Karpas-422 (cell line): Measurements from ENCODE around the gene ATP13A4. TPM values are rescaled to one million over a fixed set of nuclear protein-coding genes. Genes with fewer than 3 reads are reported as not detected.

Experiments
- DNase-seq: peaks from one replicate; pipeline ENCODE4 v3.0.0-alpha.2; 2015
- H2AFZ ChIP-seq: fragments of 200-600 bp; sonication (generic); 2 replicates; pipeline ENCODE4 v1.6.1; 2014; ENCODE audit warnings: antibody characterized with exemption, low read length, mixed read lengths
- H3K27ac ChIP-seq: fragments of 200-600 bp; sonication (generic); 2 replicates; pipeline ENCODE4 v1.5.1; 2014; ENCODE audit warnings: mild to moderate bottlenecking, low read length, moderate library complexity
- H3K27me3 ChIP-seq: fragments of 200-600 bp; sonication (generic); 2 replicates; pipeline ENCODE4 v1.6.1; 2014; ENCODE audit warnings: low read length, mixed read lengths
- H3K36me3 ChIP-seq: fragments of 200-600 bp; sonication (generic); 2 replicates; pipeline ENCODE4 v1.6.1; 2014; ENCODE audit warnings: low read length, mixed read lengths; ENCODE audit not compliant: insufficient read depth
- H3K4me1 ChIP-seq: fragments of 200-600 bp; sonication (generic); 2 replicates; pipeline ENCODE4 v1.6.1; 2014; ENCODE audit warnings: mild to moderate bottlenecking, low read length, mixed read lengths
- H3K4me2 ChIP-seq: fragments of 200-600 bp; sonication (generic); 2 replicates; pipeline ENCODE4 v1.6.1; 2014; ENCODE audit warnings: low read length, low read depth, mild to moderate bottlenecking; ENCODE audit not compliant: poor library complexity, severe bottlenecking
- H3K4me3 ChIP-seq: fragments of 200-600 bp; sonication (generic); 2 replicates; pipeline ENCODE4 v1.5.1; 2014; ENCODE audit warnings: mild to moderate bottlenecking, antibody characterized with exemption, low read length, mixed read lengths
- H3K79me2 ChIP-seq: fragments of 200-600 bp; sonication (generic); 2 replicates; pipeline ENCODE4 v1.6.1; 2014; ENCODE audit warnings: mild to moderate bottlenecking, low read length, mixed read lengths
- H3K9ac ChIP-seq: fragments of 200-600 bp; sonication (generic); 2 replicates; pipeline ENCODE4 v1.6.0; 2014; ENCODE audit warnings: low read length
- H3K9me2 ChIP-seq: fragments of 200-600 bp; sonication (generic), shearing (Covaris generic); replicated peaks from 2 replicates; pipeline ENCODE4 v1.6.0; 2014; ENCODE audit warnings: mild to moderate bottlenecking, low read length, moderate library complexity; ENCODE audit not compliant: insufficient read depth
- H3K9me3 ChIP-seq: fragments of 300-700, 200-600 bp; sonication (generic); 2 replicates; pipeline ENCODE4 v1.6.1; 2014; ENCODE audit warnings: low read length, mixed read lengths
- H4K20me1 ChIP-seq: fragments of 200-600 bp; sonication (generic); 2 replicates; pipeline ENCODE4 v1.6.1; 2014; ENCODE audit warnings: mild to moderate bottlenecking, antibody characterized with exemption, low read length, low read depth; ENCODE audit not compliant: insufficient read depth
- total RNA-seq: library from RNA; depleted of rRNA; stranded (reverse); fragments of >200 nt; shearing (Covaris generic); gene quantifications from 2 replicates; pipeline ENCODE4 v1.2.3, GENCODE V29; 2014; ENCODE audit warnings: low replicate concordance

The ATP13A4 gene
- total RNA-seq, 1 experiment from 2014 or later = 21.1 TPM

DNA sequence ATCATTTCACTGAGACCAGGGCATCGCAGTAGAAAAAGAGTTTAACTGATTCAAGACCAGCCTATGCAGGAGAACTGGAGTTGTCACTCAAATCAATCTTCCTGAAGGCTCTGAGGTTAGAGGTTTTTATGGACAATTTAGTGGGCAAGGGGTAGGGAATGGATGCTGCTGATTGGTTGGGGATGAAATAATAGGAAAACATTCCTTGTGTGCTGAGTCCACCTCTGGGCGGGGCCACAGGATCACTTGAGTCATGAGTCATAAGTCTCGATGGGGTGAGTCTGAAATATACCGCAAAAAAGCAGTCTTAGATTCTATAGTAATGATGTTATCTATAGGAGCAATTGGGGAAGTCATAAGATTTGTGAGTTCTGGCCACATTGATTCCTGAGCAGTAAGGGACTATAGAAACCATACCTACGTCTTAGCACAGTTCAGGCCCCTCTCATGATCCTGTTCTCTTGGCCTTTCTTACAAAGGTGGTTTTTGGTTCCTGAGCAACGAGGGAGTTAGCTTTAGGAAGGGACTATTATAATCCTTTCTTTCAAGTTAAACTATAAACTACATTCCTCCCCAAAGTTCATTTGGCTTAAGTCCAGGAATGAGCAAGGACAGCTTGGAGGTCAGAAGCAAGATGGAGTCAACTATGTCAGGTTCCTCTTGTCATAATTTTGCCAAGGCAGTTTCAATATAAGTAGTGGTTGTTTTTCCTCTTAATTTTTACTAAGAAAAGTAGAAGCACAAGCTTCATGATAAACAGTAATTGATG lies 35.6 kb upstream of the ATP13A4 start:
- no peak overlapping the region for H3K4me3 ChIP-seq
- H3K4me1 ChIP-seq = peaks cover 26% of the 10 kb centered on the region
- no peaks in the 10 kb centered on the region for H3K36me3 ChIP-seq
- H2AFZ ChIP-seq = no peak overlapping the region
- no peak overlapping the region for H3K4me2 ChIP-seq
- H3K27ac ChIP-seq = no peak overlapping the region
- H4K20me1 ChIP-seq = peaks cover 4% of the 10 kb centered on the region
- H3K27me3 ChIP-seq = no peaks in the 10 kb centered on the region
- no peaks in the 10 kb centered on the region for H3K9me2 ChIP-seq
- no peak for DNase-seq
- no peaks in the 10 kb centered on the region for H3K9me3 ChIP-seq
- peaks cover 40% of the 10 kb centered on the region for H3K79me2 ChIP-seq
- H3K9ac ChIP-seq = no peak overlapping the region

DNA sequence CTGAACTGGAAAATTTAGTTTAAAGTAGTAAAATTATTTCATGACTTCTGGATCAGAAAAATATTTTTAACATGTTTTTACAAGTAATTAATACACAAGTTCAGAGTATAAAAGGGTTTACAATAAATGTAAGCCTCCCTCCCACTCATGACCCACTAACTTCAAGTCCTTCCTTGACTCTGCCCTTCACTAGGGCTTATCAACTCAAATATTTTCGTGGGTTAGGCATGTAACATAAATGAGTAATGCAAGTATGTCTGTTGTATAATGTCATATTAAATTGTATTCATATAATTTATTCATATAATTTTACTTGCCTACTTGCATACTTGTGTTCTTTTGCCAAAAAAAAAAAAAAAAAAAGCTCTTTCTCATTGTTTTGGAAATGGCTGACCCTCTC lies 34.9 kb upstream of the ATP13A4 start:
- no peaks in the 10 kb centered on the region; the same call in 1 of the 2 replicates for H4K20me1 ChIP-seq
- H3K9me2 ChIP-seq = no peaks in the 10 kb centered on the region
- H3K9me3 ChIP-seq = no peaks in the 10 kb centered on the region
- H2AFZ ChIP-seq = no peak overlapping the region
- no peaks in the 10 kb centered on the region for H3K27me3 ChIP-seq
- peaks cover 20% of the 10 kb centered on the region for H3K4me1 ChIP-seq
- H3K79me2 ChIP-seq = peaks cover 34% of the 10 kb centered on the region
- no peak overlapping the region for H3K4me3 ChIP-seq
- H3K9ac ChIP-seq = no peak overlapping the region
- no peak for DNase-seq
- H3K36me3 ChIP-seq = no peaks in the 10 kb centered on the region
- H3K4me2 ChIP-seq = no peak overlapping the region
- H3K27ac ChIP-seq = no peak overlapping the region

DNA sequence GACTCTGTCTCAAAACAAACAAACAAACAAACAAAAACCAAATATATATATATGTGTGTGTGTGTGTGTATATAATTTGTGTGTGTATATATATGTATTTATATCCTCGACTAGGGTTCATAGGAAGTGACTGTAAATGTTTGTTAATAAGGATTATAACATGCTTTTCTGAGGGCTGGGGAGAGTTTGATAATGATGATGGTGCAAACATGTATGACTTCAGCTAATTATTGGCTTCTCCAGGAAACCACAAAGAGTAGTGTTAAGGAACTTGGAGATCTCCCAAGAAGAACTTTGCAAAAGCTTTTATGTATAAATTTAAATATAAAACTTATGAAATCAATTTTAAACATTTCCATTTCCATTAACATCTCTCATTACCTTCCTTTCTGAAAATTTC lies 34.4 kb upstream of the ATP13A4 start:
- Histone ChIP-seq H3K9ac (no peak overlapping the region), H3K36me3 (no peaks in the 10 kb centered on the region), H3K9me3 (no peaks in the 10 kb centered on the region), H2AFZ (no peak overlapping the region), H3K27me3 (no peaks in the 10 kb centered on the region), H3K27ac (no peak overlapping the region), H4K20me1 (no peaks in the 10 kb centered on the region; the same call in 1 of the 2 replicates), H3K4me2 (no peak overlapping the region), H3K4me3 (no peak overlapping the region), H3K4me1 (peaks cover 15% of the 10 kb centered on the region), H3K9me2 (no peaks in the 10 kb centered on the region), H3K79me2 (peaks cover 29% of the 10 kb centered on the region)
- no peak for DNase-seq

DNA sequence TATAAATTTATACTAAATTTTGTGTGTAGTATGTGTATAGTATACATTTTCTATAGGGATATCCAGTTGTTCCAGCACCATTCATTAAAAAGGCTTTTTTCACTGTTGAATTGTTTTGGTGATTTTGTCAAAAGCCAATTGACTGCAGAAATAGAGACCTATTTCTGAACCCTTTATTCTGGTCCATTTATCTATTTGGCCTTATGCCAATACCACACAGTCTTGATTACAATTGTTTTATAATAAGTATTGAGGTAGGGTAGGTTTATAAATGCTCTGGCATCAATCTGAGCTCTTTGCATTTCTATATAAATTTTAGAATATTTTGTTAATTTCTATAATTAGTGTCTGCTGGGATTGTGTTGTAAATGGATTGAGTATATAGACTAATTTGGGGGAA lies 31.8 kb upstream of the ATP13A4 start:
- no peak overlapping the region for H3K4me3 ChIP-seq
- DNase-seq = no peak
- H2AFZ ChIP-seq = no peak overlapping the region
- H3K79me2 ChIP-seq = peaks cover 3% of the 10 kb centered on the region
- H3K9ac ChIP-seq = no peak overlapping the region
- H4K20me1 ChIP-seq = no peaks in the 10 kb centered on the region
- H3K27me3 ChIP-seq = no peaks in the 10 kb centered on the region
- peaks cover 3% of the 10 kb centered on the region for H3K4me1 ChIP-seq
- no peaks in the 10 kb centered on the region for H3K9me2 ChIP-seq
- H3K36me3 ChIP-seq = no peaks in the 10 kb centered on the region
- no peak overlapping the region for H3K27ac ChIP-seq
- H3K9me3 ChIP-seq = no peaks in the 10 kb centered on the region
- no peak overlapping the region for H3K4me2 ChIP-seq

DNA sequence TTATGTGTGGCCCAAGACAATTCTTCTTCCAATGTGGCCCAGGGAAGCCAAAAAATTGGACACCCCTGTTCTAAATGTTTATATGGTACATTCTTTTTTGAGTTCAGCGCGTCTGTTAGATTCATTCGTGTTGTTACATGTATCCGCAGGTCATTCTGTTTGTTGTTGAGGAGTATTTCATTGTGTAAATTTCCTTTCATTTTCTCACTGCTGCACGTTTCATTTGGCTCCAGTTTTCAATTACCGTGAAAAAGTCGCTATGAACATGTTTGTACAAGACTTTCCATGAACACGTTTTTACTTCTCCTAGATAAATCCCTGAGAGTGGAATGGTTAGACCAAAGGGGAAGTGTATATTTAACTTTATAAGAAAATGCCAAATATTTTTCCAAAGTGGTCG lies 30.8 kb upstream of the ATP13A4 start:
- Histone ChIP-seq H3K4me2 (no peak overlapping the region), H3K27me3 (no peaks in the 10 kb centered on the region), H3K4me3 (no peak overlapping the region), H3K36me3 (no peaks in the 10 kb centered on the region), H3K4me1 (no peaks in the 10 kb centered on the region), H3K9me2 (no peaks in the 10 kb centered on the region), H3K27ac (no peak overlapping the region), H2AFZ (no peak overlapping the region), H3K79me2 (no peaks in the 10 kb centered on the region), H3K9ac (no peak overlapping the region), H4K20me1 (no peaks in the 10 kb centered on the region), H3K9me3 (no peaks in the 10 kb centered on the region)
- DNase-seq = no peak

DNA sequence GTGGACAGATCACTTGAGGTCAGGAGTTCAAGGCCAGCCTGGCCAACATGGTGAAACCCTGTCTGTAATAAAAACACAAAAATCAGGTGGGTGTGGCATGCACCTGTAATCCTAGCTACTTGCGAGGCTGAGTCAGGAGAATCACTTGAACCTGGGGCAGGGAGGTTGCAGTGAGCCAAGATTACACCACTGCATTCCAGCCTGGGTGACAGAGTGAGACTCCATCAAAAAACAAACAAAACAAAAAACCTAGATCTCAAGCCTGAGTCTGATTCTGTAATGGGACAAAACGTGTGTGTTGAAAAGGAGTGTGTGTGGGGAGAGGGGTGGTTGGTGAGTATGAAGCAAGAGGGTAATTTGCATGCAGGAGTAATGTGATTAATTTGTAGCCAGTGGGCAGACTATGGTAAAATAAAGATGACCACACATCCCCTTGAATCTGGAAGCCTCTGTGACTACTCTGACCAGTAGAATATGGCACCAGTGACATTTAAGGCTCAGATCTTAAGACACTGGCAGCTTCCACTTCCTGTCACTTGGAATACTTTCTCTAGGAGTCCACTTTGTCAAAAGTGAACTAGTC lies 19.9 kb upstream of the ATP13A4 start:
- Histone ChIP-seq H3K27me3 (no peaks in the 10 kb centered on the region), H3K27ac (no peak overlapping the region), H3K36me3 (no peaks in the 10 kb centered on the region), H3K4me2 (no peak overlapping the region), H3K9me2 (no peaks in the 10 kb centered on the region), H4K20me1 (no peaks in the 10 kb centered on the region), H3K9ac (no peak overlapping the region), H3K9me3 (no peaks in the 10 kb centered on the region), H3K4me3 (no peak overlapping the region), H3K79me2 (no peaks in the 10 kb centered on the region), H2AFZ (no peak overlapping the region), H3K4me1 (peaks cover 13% of the 10 kb centered on the region)
- DNase-seq = no peak

DNA sequence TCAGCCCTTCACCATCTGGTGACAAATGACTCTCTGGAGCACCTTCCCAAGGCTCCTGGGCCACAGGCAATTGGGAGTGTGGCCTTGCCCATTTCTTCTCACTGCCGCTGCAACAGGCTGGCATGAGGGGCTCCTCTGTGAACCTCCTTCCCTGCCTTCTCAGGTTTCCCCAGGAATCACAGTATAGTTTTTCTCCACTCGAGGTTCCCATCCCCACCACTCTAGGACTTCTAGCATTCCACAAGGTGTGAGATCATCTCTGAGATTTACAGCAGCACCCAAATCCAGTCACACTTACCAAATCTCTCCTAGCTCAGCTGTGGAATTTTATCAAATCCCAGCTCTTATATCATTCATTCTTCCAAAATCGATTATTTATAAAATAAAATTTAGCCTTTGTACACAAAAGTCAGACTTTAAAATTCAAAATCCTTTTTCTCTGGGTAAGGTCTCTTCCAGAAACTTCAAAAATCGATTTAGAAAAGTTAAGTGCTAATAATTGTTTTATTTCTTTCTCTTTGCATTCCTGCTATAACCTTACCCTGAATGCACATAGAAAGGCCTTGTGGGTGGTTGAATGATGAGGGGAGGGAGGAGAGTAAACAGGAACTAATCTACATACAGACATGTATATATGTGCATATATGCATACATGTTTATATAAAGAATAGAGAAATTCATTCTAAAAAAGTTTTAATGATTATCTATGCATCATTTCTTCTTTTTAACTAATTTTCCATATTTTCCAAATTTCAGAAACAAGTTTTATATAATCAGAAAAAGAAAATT lies 18.9 kb upstream of the ATP13A4 start:
- no peaks in the 10 kb centered on the region for H3K79me2 ChIP-seq
- H3K27me3 ChIP-seq = no peaks in the 10 kb centered on the region
- H3K36me3 ChIP-seq = no peaks in the 10 kb centered on the region
- peaks cover 13% of the 10 kb centered on the region for H3K4me1 ChIP-seq
- H3K9me2 ChIP-seq = no peaks in the 10 kb centered on the region
- H3K4me3 ChIP-seq = no peak overlapping the region
- DNase-seq = no peak
- no peak overlapping the region for H3K9ac ChIP-seq
- H4K20me1 ChIP-seq = no peaks in the 10 kb centered on the region
- H2AFZ ChIP-seq = no peak overlapping the region
- no peak overlapping the region for H3K4me2 ChIP-seq
- H3K9me3 ChIP-seq = no peaks in the 10 kb centered on the region
- H3K27ac ChIP-seq = no peak overlapping the region

DNA sequence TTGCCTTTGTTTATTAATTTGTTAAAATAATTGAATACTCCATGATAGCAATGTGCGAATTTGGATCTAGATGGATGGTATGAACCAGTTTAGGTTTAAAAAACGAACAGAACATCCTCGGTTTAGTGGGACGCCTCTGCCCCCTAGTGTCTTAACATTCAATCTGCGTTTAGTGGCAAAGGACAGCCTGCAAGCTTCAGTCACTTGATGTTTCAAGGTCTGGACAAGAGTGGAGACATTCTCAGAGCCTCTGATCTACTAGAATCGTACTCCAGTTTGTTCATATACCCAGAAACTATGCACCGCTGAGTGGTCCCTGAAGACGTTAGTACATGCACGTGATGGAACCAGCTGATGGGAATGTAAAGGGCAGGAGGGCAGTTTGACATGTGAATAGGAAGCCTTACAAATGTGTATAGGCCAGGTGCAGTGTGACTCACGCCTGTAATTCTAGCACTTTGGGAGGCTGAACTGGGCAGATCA lies 17.8 kb upstream of the ATP13A4 start:
- Histone ChIP-seq H3K27ac (no peak overlapping the region), H3K36me3 (no peaks in the 10 kb centered on the region), H3K4me2 (no peak overlapping the region), H3K9me3 (no peaks in the 10 kb centered on the region), H3K9me2 (no peaks in the 10 kb centered on the region), H3K27me3 (no peaks in the 10 kb centered on the region), H4K20me1 (no peaks in the 10 kb centered on the region), H3K4me3 (no peak overlapping the region), H3K9ac (no peak overlapping the region), H3K4me1 (peaks cover 15% of the 10 kb centered on the region), H3K79me2 (no peaks in the 10 kb centered on the region), H2AFZ (no peak overlapping the region)
- DNase-seq = peak; percentile 91
